HepG2 (cell line): ENCODE data around the gene PGAP3. TPM values are rescaled to one million over a fixed set of nuclear protein-coding genes. Genes with fewer than 3 reads are reported as not detected.

Experiments
- DNMT3B ChIP-seq: conservative IDR thresholded peaks from 2 replicates; pipeline ENCODE4 v1.6.1; 2016; ENCODE audit warnings: missing biosample characterization, control low read depth
- GATAD2A ChIP-seq: IDR thresholded peaks from 2 replicates; pipeline ENCODE4 v1.6.1; 2016
- HMGA1 ChIP-seq: sonication (generic); formaldehyde crosslinking; conservative IDR thresholded peaks from 2 replicates; pipeline ENCODE4 v1.4.0; 2020; ENCODE audit warnings: missing genetic modification reagents
- HNRNPK ChIP-seq: fragments of 200-400 bp; formaldehyde crosslinking; IDR thresholded peaks from 2 replicates; pipeline ENCODE4 v1.6.1; 2018; ENCODE audit warnings: low read length, low read depth, moderate library complexity, mild to moderate bottlenecking; ENCODE audit not compliant: poor library complexity, severe bottlenecking
- KAT8 ChIP-seq: IDR thresholded peaks from 2 replicates; pipeline ENCODE4 v1.6.1; 2016; ENCODE audit warnings: missing genetic modification reagents, missing compliant biosample characterization
- KMT2A ChIP-seq: sonication (generic); formaldehyde crosslinking; IDR thresholded peaks from 2 replicates; pipeline ENCODE4 v1.4.0; 2020; ENCODE audit warnings: missing genetic modification reagents
- KMT2B ChIP-seq: IDR thresholded peaks from 2 replicates; pipeline ENCODE4 v1.6.1; 2016; ENCODE audit warnings: missing genetic modification reagents, missing compliant biosample characterization
- LCORL ChIP-seq, 2 experiments: fragments of 450-650 bp in 1 of 2; sonication (generic) in 1 of 2; formaldehyde crosslinking in 1 of 2; IDR thresholded peaks; 2 replicates each; pipeline versions ENCODE4 v1.5.0 to v1.6.1; 2017 to 2020; ENCODE audit warnings: antibody characterized with exemption in 1 of 2, missing genetic modification reagents in 1 of 2
- MXI1 ChIP-seq: IDR thresholded peaks from 3 replicates; pipeline ENCODE4 v1.6.1; 2012; ENCODE audit warnings: low read depth, low read length, inconsistent platforms, borderline replicate concordance
- NFYC ChIP-seq: IDR thresholded peaks from 2 replicates; pipeline ENCODE4 v1.6.1; 2016; ENCODE audit warnings: missing genetic modification reagents, missing compliant biosample characterization
- POLR2A ChIP-seq, 2 experiments: IDR thresholded peaks; 2 replicates each; pipeline ENCODE4 v1.6.1; 2011; ENCODE audit warnings: low read depth in 2 of 2, low read length in 2 of 2, mild to moderate bottlenecking in 1 of 2, moderate library complexity in 1 of 2; ENCODE audit not compliant: insufficient read depth in 1 of 2
- POLR2AphosphoS5 ChIP-seq: IDR thresholded peaks from 2 replicates; pipeline ENCODE4 v1.6.1; 2012; ENCODE audit warnings: low read depth, low read length
- SAP130 ChIP-seq: IDR thresholded peaks from 2 replicates; pipeline ENCODE4 v1.6.1; 2016; ENCODE audit warnings: low read depth
- SIX1 ChIP-seq: sonication (generic); formaldehyde crosslinking; IDR thresholded peaks from 2 replicates; pipeline ENCODE4 v1.4.0; 2020; ENCODE audit warnings: missing genetic modification reagents, borderline replicate concordance
- SOX13 ChIP-seq, 3 experiments: fragments of 450-650 bp in 1 of 3; sonication (generic) in 1 of 3; formaldehyde crosslinking in 1 of 3; IDR thresholded peaks in 2 of 3; conservative IDR thresholded peaks in 1 of 3; 2 replicates each; pipeline versions ENCODE4 v1.5.0 to v1.6.1; 2016 to 2020; ENCODE audit warnings: antibody characterized with exemption in 1 of 3, mild to moderate bottlenecking in 1 of 3, missing compliant biosample characterization in 1 of 3, missing genetic modification reagents in 1 of 3, moderate library complexity in 1 of 3
- SRY ChIP-seq: sonication (generic); formaldehyde crosslinking; IDR thresholded peaks from 2 replicates; pipeline ENCODE4 v1.8.0; 2022; ENCODE audit warnings: mild to moderate bottlenecking, missing genetic modification reagents
- TAF1 ChIP-seq: sonication (generic); formaldehyde crosslinking; IDR thresholded peaks from 2 replicates; pipeline ENCODE4 v1.4.0; 2020; ENCODE audit warnings: missing genetic modification reagents
- YEATS2 ChIP-seq: sonication (generic); formaldehyde crosslinking; IDR thresholded peaks from 2 replicates; pipeline ENCODE4 v1.4.0; 2020; ENCODE audit warnings: missing genetic modification reagents, borderline replicate concordance
- ZNF263 ChIP-seq: sonication (generic); formaldehyde crosslinking; IDR thresholded peaks from 2 replicates; pipeline ENCODE4 v1.4.0; 2020; ENCODE audit warnings: missing genetic modification reagents
- ZNF296 ChIP-seq: sonication (generic); formaldehyde crosslinking; conservative IDR thresholded peaks from 2 replicates; pipeline ENCODE4 v1.5.0; 2020; ENCODE audit warnings: mild to moderate bottlenecking, missing genetic modification reagents
- ZNF343 ChIP-seq: sonication (generic); formaldehyde crosslinking; IDR thresholded peaks from 2 replicates; pipeline ENCODE4 v1.4.0; 2020; ENCODE audit warnings: mild to moderate bottlenecking, missing genetic modification reagents
- ZNF777 ChIP-seq: sonication (generic); formaldehyde crosslinking; IDR thresholded peaks from 2 replicates; pipeline ENCODE4 v1.4.0; 2020; ENCODE audit warnings: missing genetic modification reagents
- ZNF788 ChIP-seq: sonication (generic); formaldehyde crosslinking; IDR thresholded peaks from 2 replicates; pipeline ENCODE4 v1.5.0; 2020; ENCODE audit warnings: mild to moderate bottlenecking, missing genetic modification reagents, borderline replicate concordance
- ZNF850 ChIP-seq: sonication (generic); formaldehyde crosslinking; conservative IDR thresholded peaks from 2 replicates; pipeline ENCODE4 v1.9.0; 2021; ENCODE audit warnings: mild to moderate bottlenecking, missing genetic modification reagents
- polyA plus RNA-seq, 8 experiments: library from polyadenylated mRNA; depleted of rRNA in 3 of 8; stranded (reverse) in 7 of 8; unstranded in 1 of 8; fragments of >200 nt; fragmentation: Illumina TruSeq in 4 of 8; extraction: Trizol in 4 of 8; gene quantifications; 2 replicates each; pipeline versions ENCODE4 v1.2.1 to v1.2.3, GENCODE V29; 2011 to 2016; ENCODE audit warnings: low read depth in 4 of 8, missing spikeins in 1 of 8, mixed read lengths in 1 of 8; ENCODE audit not compliant: insufficient read depth in 1 of 8
- total RNA-seq, 5 experiments: library from RNA; depleted of rRNA; stranded (reverse); fragments of >200 nt; fragmentation: Illumina TruSeq; extraction: Trizol; gene quantifications; 2 replicates each; pipeline ENCODE4 v1.2.3, GENCODE V29; 2016; ENCODE audit warnings: low read depth in 1 of 5
- TF ChIP-seq, protein P1 (sequence below): sonication (generic); formaldehyde crosslinking; IDR thresholded peaks from 2 replicates; pipeline ENCODE4 v1.4.0; 2020; ENCODE audit warnings: mild to moderate bottlenecking, missing genetic modification reagents
- TF ChIP-seq, protein P2 (sequence below), 2 experiments: sonication (generic) in 1 of 2; formaldehyde crosslinking in 1 of 2; IDR thresholded peaks; 2 replicates each; pipeline versions ENCODE4 v1.4.0 to v1.6.1; 2018 to 2020; ENCODE audit warnings: missing genetic modification reagents in 2 of 2, borderline replicate concordance in 1 of 2, low read depth in 1 of 2, mild to moderate bottlenecking in 1 of 2, missing biosample characterization in 1 of 2
- TF ChIP-seq, protein P3 (sequence below): sonication (generic); formaldehyde crosslinking; IDR thresholded peaks from 2 replicates; pipeline ENCODE4 v1.4.0; 2020; ENCODE audit warnings: low read depth, missing genetic modification reagents

Gene PGAP3
- total and polyA plus RNA-seq, 2 of the 13 experiments (the other 11 are each of a cell fraction or from before 2014, with no cell fraction given): 11.9 to 14.6 TPM

DNA sequence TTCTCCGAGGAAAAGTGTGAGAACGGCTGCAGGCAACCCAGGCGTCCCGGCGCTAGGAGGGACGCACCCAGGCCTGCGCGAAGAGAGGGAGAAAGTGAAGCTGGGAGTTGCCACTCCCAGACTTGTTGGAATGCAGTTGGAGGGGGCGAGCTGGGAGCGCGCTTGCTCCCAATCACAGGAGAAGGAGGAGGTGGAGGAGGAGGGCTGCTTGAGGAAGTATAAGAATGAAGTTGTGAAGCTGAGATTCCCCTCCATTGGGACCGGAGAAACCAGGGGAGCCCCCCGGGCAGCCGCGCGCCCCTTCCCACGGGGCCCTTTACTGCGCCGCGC, 11.9 kb upstream of the PGAP3 start, which contains the start of gene ERBB2 (continued):
- TF ChIP-seq KAT8 (CRISPR knock-in tag) (peak; percentile 36; the same call in 1 of the 2 replicates), ZNF343 (CRISPR knock-in tag) (0 out of 2 replicates have a peak, but pooled peaks have one; percentile 18), GATAD2A (peak; percentile 41; the same call in 1 of the 2 replicates), ZNF296 (0 out of 2 replicates have a peak, but pooled peaks have one; percentile 5), TAF1 (CRISPR knock-in tag) (peak; percentile 64), ZNF777 (CRISPR knock-in tag) (0 out of 2 replicates have a peak, but pooled peaks have one; percentile 35), HMGA1 (no peak), ZNF850 (no peak), HNRNPK (no peak), DNMT3B (CRISPR knock-in tag) (no peak), NFYC (CRISPR knock-in tag) (peak; percentile 46; the same call in 1 of the 2 replicates), ZNF263 (CRISPR knock-in tag) (peak; percentile 86), YEATS2 (CRISPR knock-in tag) (peak; percentile 66; the same call in 1 of the 2 replicates), SAP130 (peak; percentile 80), POLR2AphosphoS5 (peak; percentile 81), KMT2A (CRISPR knock-in tag) (peak; percentile 57), ZNF788 (CRISPR knock-in tag) (peak; percentile 57; the same call in 1 of the 2 replicates), KMT2B (CRISPR knock-in tag) (peak; percentile 75), SRY (CRISPR knock-in tag) (0 out of 2 replicates have a peak, but pooled peaks have one; percentile 34), LCORL (IDR thresholded peaks at IDR 0.05) (no peak), LCORL (CRISPR knock-in tag; IDR thresholded peaks at IDR 0.05) (no peak), SOX13 (IDR thresholded peaks at IDR 0.05) (no peak), SOX13 (CRISPR knock-in tag; conservative IDR thresholded peaks at IDR 0.05 in 1 of 2, IDR thresholded peaks at IDR 0.05 in 1 of 2) (peak in 1 of 2 experiments; percentile 44; a peak in 2 of 4 replicates), POLR2A (IDR thresholded peaks at IDR 0.05; ENCODE audit: insufficient read depth in 1 of 2, low read depth in 2 of 2, low read length in 2 of 2) (peak; percentile 53 to 73), SIX1 (no peak), MXI1 (peak; percentile 14; the same call in 1 of the 3 replicates)
- TF ChIP-seq, protein P1, sequence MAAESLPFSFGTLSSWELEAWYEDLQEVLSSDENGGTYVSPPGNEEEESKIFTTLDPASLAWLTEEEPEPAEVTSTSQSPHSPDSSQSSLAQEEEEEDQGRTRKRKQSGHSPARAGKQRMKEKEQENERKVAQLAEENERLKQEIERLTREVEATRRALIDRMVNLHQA (CRISPR knock-in tag): no peak
- TF ChIP-seq, protein P2, sequence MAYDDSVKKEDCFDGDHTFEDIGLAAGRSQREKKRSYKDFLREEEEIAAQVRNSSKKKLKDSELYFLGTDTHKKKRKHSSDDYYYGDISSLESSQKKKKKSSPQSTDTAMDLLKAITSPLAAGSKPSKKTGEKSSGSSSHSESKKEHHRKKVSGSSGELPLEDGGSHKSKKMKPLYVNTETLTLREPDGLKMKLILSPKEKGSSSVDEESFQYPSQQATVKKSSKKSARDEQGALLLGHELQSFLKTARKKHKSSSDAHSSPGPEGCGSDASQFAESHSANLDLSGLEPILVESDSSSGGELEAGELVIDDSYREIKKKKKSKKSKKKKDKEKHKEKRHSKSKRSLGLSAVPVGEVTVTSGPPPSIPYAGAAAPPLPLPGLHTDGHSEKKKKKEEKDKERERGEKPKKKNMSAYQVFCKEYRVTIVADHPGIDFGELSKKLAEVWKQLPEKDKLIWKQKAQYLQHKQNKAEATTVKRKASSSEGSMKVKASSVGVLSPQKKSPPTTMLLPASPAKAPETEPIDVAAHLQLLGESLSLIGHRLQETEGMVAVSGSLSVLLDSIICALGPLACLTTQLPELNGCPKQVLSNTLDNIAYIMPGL (CRISPR knock-in tag; IDR thresholded peaks at IDR 0.05; ENCODE audit: borderline replicate concordance in 1 of 2, low read depth in 1 of 2): peak in 1 of 2 experiments; percentile 63; a peak in 3 of 4 replicates
- TF ChIP-seq, protein P3, sequence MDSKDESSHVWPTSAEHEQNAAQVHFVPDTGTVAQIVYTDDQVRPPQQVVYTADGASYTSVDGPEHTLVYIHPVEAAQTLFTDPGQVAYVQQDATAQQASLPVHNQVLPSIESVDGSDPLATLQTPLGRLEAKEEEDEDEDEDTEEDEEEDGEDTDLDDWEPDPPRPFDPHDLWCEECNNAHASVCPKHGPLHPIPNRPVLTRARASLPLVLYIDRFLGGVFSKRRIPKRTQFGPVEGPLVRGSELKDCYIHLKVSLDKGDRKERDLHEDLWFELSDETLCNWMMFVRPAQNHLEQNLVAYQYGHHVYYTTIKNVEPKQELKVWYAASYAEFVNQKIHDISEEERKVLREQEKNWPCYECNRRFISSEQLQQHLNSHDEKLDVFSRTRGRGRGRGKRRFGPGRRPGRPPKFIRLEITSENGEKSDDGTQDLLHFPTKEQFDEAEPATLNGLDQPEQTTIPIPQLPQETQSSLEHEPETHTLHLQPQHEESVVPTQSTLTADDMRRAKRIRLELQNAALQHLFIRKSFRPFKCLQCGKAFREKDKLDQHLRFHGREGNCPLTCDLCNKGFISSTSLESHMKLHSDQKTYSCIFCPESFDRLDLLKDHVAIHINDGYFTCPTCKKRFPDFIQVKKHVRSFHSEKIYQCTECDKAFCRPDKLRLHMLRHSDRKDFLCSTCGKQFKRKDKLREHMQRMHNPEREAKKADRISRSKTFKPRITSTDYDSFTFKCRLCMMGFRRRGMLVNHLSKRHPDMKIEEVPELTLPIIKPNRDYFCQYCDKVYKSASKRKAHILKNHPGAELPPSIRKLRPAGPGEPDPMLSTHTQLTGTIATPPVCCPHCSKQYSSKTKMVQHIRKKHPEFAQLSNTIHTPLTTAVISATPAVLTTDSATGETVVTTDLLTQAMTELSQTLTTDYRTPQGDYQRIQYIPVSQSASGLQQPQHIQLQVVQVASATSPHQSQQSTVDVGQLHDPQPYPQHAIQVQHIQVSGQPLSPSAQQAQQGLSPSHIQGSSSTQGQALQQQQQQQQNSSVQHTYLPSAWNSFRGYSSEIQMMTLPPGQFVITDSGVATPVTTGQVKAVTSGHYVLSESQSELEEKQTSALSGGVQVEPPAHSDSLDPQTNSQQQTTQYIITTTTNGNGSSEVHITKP: 0 out of 2 replicates have a peak, but pooled peaks have one; percentile 24
